HepG2 (cell line): ENCODE data around the gene USP1.

ENCODE experiments used
- AGO2 ChIP-seq: fragments of 200-400 bp; formaldehyde crosslinking; optimal IDR thresholded peaks from 2 replicates; pipeline ENCODE3; 2017; ENCODE audit warnings: mild to moderate bottlenecking, low read depth, low read length, moderate library complexity
- CENPT ChIP-seq: sonication (generic); formaldehyde crosslinking; IDR thresholded peaks from 2 replicates; pipeline ENCODE4 v1.8.0; 2022; ENCODE audit warnings: low read depth, mild to moderate bottlenecking, moderate library complexity, missing genetic modification reagents
- HOXA7 ChIP-seq: sonication (generic); formaldehyde crosslinking; IDR thresholded peaks from 2 replicates; pipeline ENCODE4 v1.8.1; 2022; ENCODE audit warnings: mild to moderate bottlenecking, missing genetic modification reagents, moderate library complexity
- MED1 ChIP-seq: sonication (generic); formaldehyde crosslinking; IDR thresholded peaks from 2 replicates; pipeline ENCODE4 v1.4.0; 2020; ENCODE audit warnings: missing genetic modification reagents
- SMC3 ChIP-seq: IDR thresholded peaks from 2 replicates; pipeline ENCODE4 v1.6.1; 2011; ENCODE audit warnings: low read length, improper control_type of control experiment
- SP1 ChIP-seq, 2 experiments: fragments of 450-650 bp in 1 of 2; sonication (generic) in 1 of 2; formaldehyde crosslinking in 1 of 2; IDR thresholded peaks; 2 replicates each; pipeline versions ENCODE4 v1.4.0 to v1.6.1; 2016 to 2020; ENCODE audit warnings: missing genetic modification reagents in 1 of 2
- ZMYM4 ChIP-seq: sonication (generic); formaldehyde crosslinking; IDR thresholded peaks from 2 replicates; pipeline ENCODE4 v1.8.1; 2023; ENCODE audit warnings: mild to moderate bottlenecking, missing genetic modification reagents
- ZNF225 ChIP-seq: sonication (generic); formaldehyde crosslinking; IDR thresholded peaks from 2 replicates; pipeline ENCODE4 v1.4.0; 2020; ENCODE audit warnings: mild to moderate bottlenecking, missing genetic modification reagents
- ZNF549 ChIP-seq: sonication (generic); formaldehyde crosslinking; IDR thresholded peaks from 2 replicates; pipeline ENCODE4 v1.5.0; 2020; ENCODE audit warnings: missing genetic modification reagents
- ZNF747 ChIP-seq: sonication (generic); formaldehyde crosslinking; IDR thresholded peaks from 2 replicates; pipeline ENCODE4 v1.8.1; 2023; ENCODE audit warnings: missing genetic modification reagents, mild to moderate bottlenecking, borderline replicate concordance
- TF ChIP-seq, protein P1 (sequence below): sonication (generic); formaldehyde crosslinking; IDR thresholded peaks from 2 replicates; pipeline ENCODE4 v1.5.0; 2020; ENCODE audit warnings: mild to moderate bottlenecking, missing genetic modification reagents, moderate library complexity

DNA sequence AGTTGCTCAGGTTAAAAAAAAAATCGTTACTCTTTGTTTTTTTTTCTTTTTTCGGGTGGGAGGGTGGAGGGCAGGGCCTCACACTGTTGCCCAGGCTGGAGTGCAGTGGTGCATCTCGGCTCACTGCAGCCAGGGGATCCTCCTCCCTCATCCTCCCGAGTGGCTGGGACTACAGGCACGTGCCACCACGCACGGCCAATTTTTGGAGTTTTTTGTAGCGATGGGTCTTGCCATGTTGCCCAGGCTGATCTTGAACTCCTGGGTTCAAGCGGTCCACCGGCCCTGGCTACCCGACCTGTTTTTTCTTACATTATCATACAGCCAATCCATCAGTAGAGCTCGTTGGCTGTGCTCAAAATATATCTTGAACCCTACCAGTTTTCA, 2.2 kb upstream of the USP1 start:
- TF ChIP-seq ZMYM4 = no peak
- TF ChIP-seq CENPT (CRISPR knock-in tag) = no peak
- no peak for TF ChIP-seq AGO2
- TF ChIP-seq ZNF549 (CRISPR knock-in tag) = no peak
- TF ChIP-seq, protein P1, sequence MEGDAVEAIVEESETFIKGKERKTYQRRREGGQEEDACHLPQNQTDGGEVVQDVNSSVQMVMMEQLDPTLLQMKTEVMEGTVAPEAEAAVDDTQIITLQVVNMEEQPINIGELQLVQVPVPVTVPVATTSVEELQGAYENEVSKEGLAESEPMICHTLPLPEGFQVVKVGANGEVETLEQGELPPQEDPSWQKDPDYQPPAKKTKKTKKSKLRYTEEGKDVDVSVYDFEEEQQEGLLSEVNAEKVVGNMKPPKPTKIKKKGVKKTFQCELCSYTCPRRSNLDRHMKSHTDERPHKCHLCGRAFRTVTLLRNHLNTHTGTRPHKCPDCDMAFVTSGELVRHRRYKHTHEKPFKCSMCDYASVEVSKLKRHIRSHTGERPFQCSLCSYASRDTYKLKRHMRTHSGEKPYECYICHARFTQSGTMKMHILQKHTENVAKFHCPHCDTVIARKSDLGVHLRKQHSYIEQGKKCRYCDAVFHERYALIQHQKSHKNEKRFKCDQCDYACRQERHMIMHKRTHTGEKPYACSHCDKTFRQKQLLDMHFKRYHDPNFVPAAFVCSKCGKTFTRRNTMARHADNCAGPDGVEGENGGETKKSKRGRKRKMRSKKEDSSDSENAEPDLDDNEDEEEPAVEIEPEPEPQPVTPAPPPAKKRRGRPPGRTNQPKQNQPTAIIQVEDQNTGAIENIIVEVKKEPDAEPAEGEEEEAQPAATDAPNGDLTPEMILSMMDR (CRISPR knock-in tag) = no peak
- no peak for TF ChIP-seq ZNF225 (CRISPR knock-in tag)
- TF ChIP-seq SMC3 = no peak
- no peak for TF ChIP-seq ZNF747 (CRISPR knock-in tag)
- no peak for TF ChIP-seq SP1 (IDR thresholded peaks at IDR 0.05)
- TF ChIP-seq SP1 (CRISPR knock-in tag; IDR thresholded peaks at IDR 0.05) = no peak
- no peak for TF ChIP-seq MED1 (CRISPR knock-in tag)
- TF ChIP-seq HOXA7 = no peak
